Kidney epithelial cell (primary cell): ENCODE data around the gene OTP. TPM values are rescaled to one million over a fixed set of nuclear protein-coding genes. Genes with fewer than 3 reads are reported as not detected.

Experiments
- DNase-seq: peaks from one replicate; pipeline ENCODE4 v3.0.0-alpha.2; 2010; ENCODE audit warnings: low read depth
- H3K27me3 ChIP-seq: 2 replicates; pipeline ENCODE4 v1.6.0; 2011; ENCODE audit warnings: low read length; ENCODE audit not compliant: control insufficient read depth, insufficient read depth
- H3K36me3 ChIP-seq: 2 replicates; pipeline ENCODE4 v1.5.1; 2011; ENCODE audit warnings: low read length; ENCODE audit not compliant: control insufficient read depth, insufficient read depth
- H3K4me3 ChIP-seq: 2 replicates; pipeline ENCODE4 v1.5.1; 2011; ENCODE audit warnings: low read depth, mild to moderate bottlenecking, control low read depth, low read length
- total RNA-seq: library from RNA; depleted of rRNA; stranded (reverse); fragments of >200 nt; gene quantifications from 2 replicates; pipeline ENCODE4 v1.2.3, GENCODE V29; 2015
- TF ChIP-seq, protein P1 (sequence below): IDR thresholded peaks from 2 replicates; pipeline ENCODE4 v1.5.1; 2011; ENCODE audit warnings: mild to moderate bottlenecking, moderate library complexity, low read length, control low read depth, inconsistent platforms; ENCODE audit not compliant: insufficient read depth, poor library complexity, severe bottlenecking

Gene OTP
- total RNA-seq, 1 donor from 2014 or later: not detected

DNA sequence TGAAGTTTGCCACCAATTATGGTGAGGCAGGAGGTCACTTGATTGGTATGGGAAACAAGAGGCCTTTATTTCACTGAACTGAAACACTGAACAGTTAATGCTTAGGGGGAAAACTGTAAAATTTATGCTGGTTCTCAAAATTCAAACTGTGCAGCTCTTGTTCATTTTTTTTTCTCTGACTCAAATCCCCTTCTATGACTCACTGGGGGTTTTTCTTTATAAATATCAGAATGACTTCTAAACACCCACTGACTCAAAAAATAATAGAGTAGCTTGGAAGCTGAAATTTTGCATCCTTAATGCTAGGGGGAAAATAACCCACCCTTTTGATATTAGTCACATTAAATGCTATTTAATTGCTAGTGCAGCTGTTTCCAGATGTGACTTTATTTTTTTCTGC lies 24.1 kb upstream of the OTP start:
- TF ChIP-seq, protein P1, sequence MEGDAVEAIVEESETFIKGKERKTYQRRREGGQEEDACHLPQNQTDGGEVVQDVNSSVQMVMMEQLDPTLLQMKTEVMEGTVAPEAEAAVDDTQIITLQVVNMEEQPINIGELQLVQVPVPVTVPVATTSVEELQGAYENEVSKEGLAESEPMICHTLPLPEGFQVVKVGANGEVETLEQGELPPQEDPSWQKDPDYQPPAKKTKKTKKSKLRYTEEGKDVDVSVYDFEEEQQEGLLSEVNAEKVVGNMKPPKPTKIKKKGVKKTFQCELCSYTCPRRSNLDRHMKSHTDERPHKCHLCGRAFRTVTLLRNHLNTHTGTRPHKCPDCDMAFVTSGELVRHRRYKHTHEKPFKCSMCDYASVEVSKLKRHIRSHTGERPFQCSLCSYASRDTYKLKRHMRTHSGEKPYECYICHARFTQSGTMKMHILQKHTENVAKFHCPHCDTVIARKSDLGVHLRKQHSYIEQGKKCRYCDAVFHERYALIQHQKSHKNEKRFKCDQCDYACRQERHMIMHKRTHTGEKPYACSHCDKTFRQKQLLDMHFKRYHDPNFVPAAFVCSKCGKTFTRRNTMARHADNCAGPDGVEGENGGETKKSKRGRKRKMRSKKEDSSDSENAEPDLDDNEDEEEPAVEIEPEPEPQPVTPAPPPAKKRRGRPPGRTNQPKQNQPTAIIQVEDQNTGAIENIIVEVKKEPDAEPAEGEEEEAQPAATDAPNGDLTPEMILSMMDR: no peak
- peaks cover 6% of the 10 kb centered on the region for H3K27me3 ChIP-seq

DNA sequence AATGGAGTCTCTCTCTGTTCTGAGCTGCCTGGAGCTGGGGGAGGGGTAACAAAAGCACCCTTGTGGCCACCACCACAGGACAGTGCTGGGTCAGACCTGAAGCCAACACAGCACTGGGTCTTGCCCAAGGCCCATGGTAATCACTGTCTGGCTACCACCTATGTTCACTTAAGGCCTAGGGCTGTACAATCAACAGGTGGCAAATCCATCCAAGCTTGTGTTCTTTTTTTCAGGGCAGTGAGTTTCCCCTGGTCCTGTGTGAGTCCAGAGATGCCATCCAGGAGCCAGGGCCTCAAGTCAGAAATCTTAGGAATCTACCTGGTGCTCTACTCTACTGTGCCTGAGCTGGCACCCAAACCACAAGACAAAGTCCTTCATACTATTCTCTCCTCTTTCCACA lies 20.1 kb upstream of the OTP start:
- Histone ChIP-seq H3K36me3 (no peaks in the 10 kb centered on the region), H3K27me3 (peaks cover 3% of the 10 kb centered on the region), H3K4me3 (no peak overlapping the region)
- TF ChIP-seq, protein P1: no peak
- no peak for DNase-seq

More for the DNA sequence above, 24.1 kb upstream of the OTP start:
- no peak for DNase-seq
- Histone ChIP-seq H3K36me3 (no peaks in the 10 kb centered on the region), H3K4me3 (no peak overlapping the region)

DNA sequence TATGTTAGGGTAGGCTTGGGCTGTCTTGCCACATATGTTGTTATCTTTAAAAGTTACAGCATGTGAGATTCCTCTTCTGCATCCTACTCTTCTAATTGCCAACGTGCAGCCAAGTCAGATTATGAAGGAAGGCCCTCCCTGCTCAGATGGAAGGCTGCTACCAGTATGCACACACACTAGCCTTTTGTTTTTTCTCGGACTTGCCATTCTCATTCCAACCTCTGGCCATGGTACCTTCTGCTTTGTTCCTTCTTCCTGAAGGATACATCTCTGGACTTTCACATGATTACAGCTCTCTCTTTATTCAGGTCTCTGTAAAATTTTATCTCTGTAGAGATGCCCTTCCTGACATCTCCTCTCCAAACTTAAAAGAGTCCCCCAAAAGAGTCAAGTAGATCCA lies 12.8 kb upstream of the OTP start:
- Histone ChIP-seq H3K36me3 (no peaks in the 10 kb centered on the region), H3K4me3 (no peak overlapping the region), H3K27me3 (peaks cover 28% of the 10 kb centered on the region)
- TF ChIP-seq, protein P1: no peak
- no peak for DNase-seq

DNA sequence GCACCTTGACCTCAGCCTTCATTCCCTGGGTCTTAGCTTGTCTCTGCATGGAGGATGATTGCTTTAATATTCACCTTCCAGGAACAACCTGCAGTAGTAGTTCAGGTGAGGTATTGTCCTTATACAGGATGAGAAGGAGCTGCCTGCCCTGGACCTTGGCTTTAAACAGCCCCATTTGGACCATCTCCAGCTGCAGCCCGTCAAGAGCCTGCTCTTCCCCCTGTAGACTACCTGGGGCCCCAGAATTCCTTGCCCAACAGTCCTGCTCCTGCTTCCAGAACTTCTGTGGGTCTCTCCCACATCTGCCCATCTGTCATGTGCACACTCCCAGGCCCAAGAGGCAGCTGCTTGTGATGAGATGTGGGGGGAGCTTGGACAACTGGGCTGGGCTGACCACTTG lies 12.2 kb upstream of the OTP start:
- Histone ChIP-seq H3K36me3 (no peaks in the 10 kb centered on the region), H3K4me3 (no peak overlapping the region), H3K27me3 (peaks cover 34% of the 10 kb centered on the region)
- TF ChIP-seq, protein P1: no peak
- no peak for DNase-seq

DNA sequence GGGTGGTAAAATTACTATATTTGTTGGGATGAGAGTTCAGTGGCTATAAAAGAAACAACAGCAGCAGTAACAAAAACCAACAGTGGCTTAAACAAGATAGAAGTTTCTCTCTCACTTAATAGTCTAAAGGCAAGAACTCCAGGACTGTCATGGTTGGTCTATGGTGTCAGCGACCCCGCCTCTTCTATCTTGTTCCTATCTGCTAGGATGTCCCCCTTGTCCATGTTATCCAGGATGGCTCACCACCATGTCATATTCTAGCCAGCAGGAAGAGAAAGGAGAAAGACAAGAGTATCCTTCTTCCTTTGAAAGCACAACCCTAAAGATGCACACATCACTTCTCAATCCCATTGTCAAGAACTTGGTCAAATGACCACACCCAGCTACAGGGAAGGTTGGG lies 11.3 kb upstream of the OTP start:
- H3K27me3 ChIP-seq: peaks cover 41% of the 10 kb centered on the region
- TF ChIP-seq, protein P1: no peak
- no peaks in the 10 kb centered on the region for H3K36me3 ChIP-seq
- no peak overlapping the region for H3K4me3 ChIP-seq
- no peak for DNase-seq

DNA sequence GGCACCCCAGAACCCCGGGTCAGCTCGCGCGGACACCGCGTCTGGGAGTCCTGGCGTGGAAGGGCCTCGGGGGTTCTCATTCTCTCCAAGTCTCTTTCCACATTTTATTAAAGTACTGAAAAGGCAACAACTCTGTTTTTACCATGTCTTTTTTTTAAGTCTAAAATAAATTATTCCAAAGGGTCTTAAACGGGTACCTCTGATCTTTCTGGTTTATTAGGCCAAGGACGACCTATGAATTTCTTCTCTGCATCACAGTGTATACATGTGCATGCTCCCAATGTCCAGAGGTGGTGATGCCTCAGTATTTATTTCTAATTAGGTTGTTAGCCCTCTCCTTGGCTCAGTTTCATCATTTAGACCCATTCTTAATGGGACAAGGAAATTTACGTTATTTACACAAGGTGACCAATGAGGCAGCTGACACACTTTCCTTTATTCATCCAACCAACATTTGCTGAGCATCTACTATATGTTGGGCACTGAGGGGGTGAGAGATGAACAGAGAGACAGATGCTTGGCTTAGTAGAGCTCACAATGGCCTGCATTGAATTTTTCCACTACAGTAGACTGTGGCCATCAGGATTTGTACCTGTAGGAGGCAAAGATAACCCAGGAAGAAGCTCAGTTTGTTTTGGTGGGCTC lies 7.6 kb upstream of the OTP start:
- TF ChIP-seq, protein P1: no peak
- DNase-seq: no peak
- Histone ChIP-seq H3K4me3 (no peak overlapping the region), H3K27me3 (peaks cover 73% of the 10 kb centered on the region), H3K36me3 (no peaks in the 10 kb centered on the region)
